Measurements from ENCODE around the gene ZNF577.

The ZNF577 gene

GRCh38 chr19:51824281-51825005 lies 63.3 kb downstream of the ZNF577 start:
- Histone ChIP-seq H3K4me3 (peak overlapping the region in 2 of 10 experiments; percentile 6 to 12; a peak in 2 of 20 replicates), H3K9ac (peak overlapping the region in 8 of 11 experiments; percentile 21 to 82 (median 44); a peak in 14 of 22 replicates), H3K4me1 (peaks cover 28 to 98% (median 40%) of the 10 kb centered on the region in 10 experiments), H3K4me2 (peak overlapping the region; percentile 58 to 93 (median 72)), H3K27me3 (no peaks in the 10 kb centered on the region), H3K9me3 (replicated peaks in 1 of 11) (peaks cover 34 to 90% (median 82%) of the 10 kb centered on the region in 11 experiments), H3K36me3 (peaks cover 0 to 48% (median 30%) of the 10 kb centered on the region in 11 experiments; a peak in 17 of 22 replicates), H4K20me1 (no peaks in the 10 kb centered on the region), H3K27ac (peak overlapping the region; percentile 25 to 96 (median 62); a peak in 21 of 22 replicates)
- TF ChIP-seq Cebpa-rat (IDR thresholded peaks at IDR 0.05) = no peak

DNA sequence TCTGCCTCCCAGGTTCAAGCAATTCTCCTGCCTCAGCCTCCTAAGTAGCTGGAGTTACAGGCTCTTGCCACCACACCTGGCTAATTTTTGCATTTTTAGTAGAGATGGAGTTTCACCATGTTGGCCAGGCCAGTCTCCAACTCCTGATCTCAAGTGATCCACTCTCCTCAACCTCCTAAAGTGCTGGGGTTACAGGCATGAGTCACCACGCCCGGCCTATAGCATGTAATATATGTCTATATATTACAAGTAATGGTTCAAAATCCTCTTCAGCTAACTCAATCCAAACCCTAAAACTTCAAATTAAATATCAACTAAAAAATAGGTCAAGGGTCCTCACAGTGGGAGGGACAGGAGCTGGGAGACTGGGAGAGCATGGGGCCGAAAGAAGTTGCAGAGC lies 64.8 kb downstream of the ZNF577 start:
- Histone ChIP-seq H3K4me3 (0 out of 20 replicates have a peak overlapping the region, but pooled peaks of 1 of the 10 experiments have one; percentile 8), H3K4me2 (peak overlapping the region in 3 of 11 experiments; percentile 77 to 87 (median 78); a peak in 6 of 22 replicates), H3K4me1 (peaks cover 28 to 98% (median 41%) of the 10 kb centered on the region in 10 experiments), H3K27ac (peak overlapping the region in 4 of 11 experiments; percentile 22 to 96 (median 90); a peak in 6 of 22 replicates), H4K20me1 (no peaks in the 10 kb centered on the region), H3K36me3 (peaks cover 0 to 33% (median 18%) of the 10 kb centered on the region in 11 experiments; a peak in 16 of 22 replicates), H3K27me3 (no peaks in the 10 kb centered on the region), H3K9ac (peak overlapping the region in 2 of 11 experiments; percentile 22; a peak in 3 of 22 replicates), H3K9me3 (replicated peaks in 1 of 11) (peaks cover 20 to 90% (median 67%) of the 10 kb centered on the region in 11 experiments)
- TF ChIP-seq Cebpa-rat (IDR thresholded peaks at IDR 0.05) = no peak

GRCh38 chr19:51822325-51822724 lies 65.4 kb downstream of the ZNF577 start:
- peak overlapping the region in 2 of 11 experiments; percentile 23 to 26; a peak in 3 of 22 replicates for H3K9ac ChIP-seq
- H3K4me1 ChIP-seq = peaks cover 28 to 98% (median 41%) of the 10 kb centered on the region in 10 experiments
- peaks cover 13 to 90% (median 64%) of the 10 kb centered on the region in 11 experiments for H3K9me3 ChIP-seq (replicated peaks in 1 of 11)

DNA sequence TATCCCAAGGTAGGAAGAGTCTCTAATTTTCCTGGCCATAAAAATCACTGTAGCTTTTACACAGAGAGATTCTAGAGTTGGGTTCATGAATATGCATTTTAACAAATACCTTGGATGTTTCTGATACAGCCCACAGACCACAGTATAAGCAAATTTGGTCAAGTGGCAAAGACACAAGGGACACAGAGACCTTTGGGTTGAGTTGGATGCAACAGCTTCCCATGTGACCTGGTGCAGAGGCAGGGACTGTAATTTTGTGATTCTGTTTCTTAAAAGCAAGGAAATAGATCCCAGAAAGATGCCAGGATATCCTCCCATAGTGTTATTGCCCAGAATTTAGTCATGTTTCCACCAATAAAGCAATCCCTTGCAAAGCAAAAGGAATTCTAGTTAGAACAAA lies 65.8 kb downstream of the ZNF577 start:
- no peak overlapping the region for H3K4me3 ChIP-seq
- H3K27me3 ChIP-seq = no peaks in the 10 kb centered on the region
- TF ChIP-seq Cebpa-rat (IDR thresholded peaks at IDR 0.05) = no peak

More at GRCh38 chr19:51822325-51822724, 65.4 kb downstream of the ZNF577 start:
- peak overlapping the region in 4 of 11 experiments; percentile 33 to 87 (median 78); a peak in 7 of 22 replicates for H3K4me2 ChIP-seq
- H3K4me3 ChIP-seq = no peak overlapping the region
- peaks cover 0 to 28% (median 16%) of the 10 kb centered on the region in 11 experiments; a peak in 16 of 22 replicates for H3K36me3 ChIP-seq
- H4K20me1 ChIP-seq = no peaks in the 10 kb centered on the region
- H3K27ac ChIP-seq = peak overlapping the region in 3 of 11 experiments; percentile 85 to 96 (median 95); a peak in 5 of 22 replicates
- H3K27me3 ChIP-seq = no peaks in the 10 kb centered on the region
- TF ChIP-seq Cebpa-rat (IDR thresholded peaks at IDR 0.05) = peak in 1 of 11 experiments; percentile 16; a peak in 1 of 22 replicates

GRCh38 chr19:51821456-51821855 lies 66.3 kb downstream of the ZNF577 start:
- H3K36me3 ChIP-seq = peaks cover 0 to 21% (median 10%) of the 10 kb centered on the region in 11 experiments; a peak in 15 of 22 replicates
- H3K27ac ChIP-seq = peak overlapping the region in 3 of 11 experiments; percentile 72 to 96 (median 95); a peak in 5 of 22 replicates
- no peaks in the 10 kb centered on the region for H3K27me3 ChIP-seq
- H3K9me3 ChIP-seq (replicated peaks in 1 of 11) = peaks cover 5 to 84% (median 57%) of the 10 kb centered on the region in 11 experiments
- H4K20me1 ChIP-seq = no peaks in the 10 kb centered on the region
- peak overlapping the region in 3 of 11 experiments; percentile 30 to 87 (median 78); a peak in 5 of 22 replicates for H3K4me2 ChIP-seq
- no peak overlapping the region for H3K4me3 ChIP-seq
- TF ChIP-seq Cebpa-rat (IDR thresholded peaks at IDR 0.05) = no peak
- peaks cover 28 to 98% (median 41%) of the 10 kb centered on the region in 10 experiments for H3K4me1 ChIP-seq
- peak overlapping the region in 1 of 11 experiments; percentile 26; a peak in 1 of 22 replicates for H3K9ac ChIP-seq

More for the DNA sequence above, 65.8 kb downstream of the ZNF577 start:
- Histone ChIP-seq H3K36me3 (peaks cover 0 to 25% (median 15%) of the 10 kb centered on the region in 11 experiments; a peak in 16 of 22 replicates), H3K27ac (peak overlapping the region in 3 of 11 experiments; percentile 72 to 96 (median 95); a peak in 5 of 22 replicates), H3K9me3 (replicated peaks in 1 of 11) (peaks cover 9 to 87% (median 60%) of the 10 kb centered on the region in 11 experiments), H3K4me2 (peak overlapping the region in 4 of 11 experiments; percentile 33 to 87 (median 78); a peak in 6 of 22 replicates), H3K9ac (peak overlapping the region in 2 of 11 experiments; percentile 23 to 26; a peak in 1 of 22 replicates), H4K20me1 (no peaks in the 10 kb centered on the region), H3K4me1 (peaks cover 28 to 98% (median 41%) of the 10 kb centered on the region in 10 experiments)
